DMS53 treated with DMSO at 0.1 percent for 48 hours (cell line): ENCODE results near the gene APC2.
"Not testable (repeated sequence)": the region's sequence is repeated elsewhere in the genome, so short reads cannot be mapped to it uniquely, and the experiment has no call there.

Source experiments
- DNase-seq: peaks from one replicate; lab custom pipeline; 2025; ENCODE audit not compliant: unreplicated experiment; lab: John Stamatoyannopoulos, UW

The APC2 gene

GRCh38 chr19:1416014-1416841 is 33.7 kb upstream of the APC2 start:
- DNase-seq: no peak

- DNase-seq: no peak
Observed at GRCh38 chr19:1417145-1417544, 32.8 kb upstream of the APC2 start.

GRCh38 chr19:1417681-1418495 is 32.0 kb upstream of the APC2 start:
- DNase-seq: no peak

- DNase-seq: no peak
Observed at GRCh38 chr19:1418496-1418775, 31.5 kb upstream of the APC2 start.

GRCh38 chr19:1418951-1419738 is 30.8 kb upstream of the APC2 start:
- DNase-seq: no peak

- DNase-seq: not testable (repeated sequence)
Observed at GRCh38 chr19:1420085-1420484, 29.8 kb upstream of the APC2 start.

GRCh38 chr19:1420590-1420989 is 29.3 kb upstream of the APC2 start:
- DNase-seq: no peak

- DNase-seq: no peak
Observed at GRCh38 chr19:1421218-1421957, 28.5 kb upstream of the APC2 start.

GRCh38 chr19:1421958-1422305 is 28.0 kb upstream of the APC2 start:
- no peak for DNase-seq

- no peak for DNase-seq
Observed at GRCh38 chr19:1422360-1422759, 27.6 kb upstream of the APC2 start.

GRCh38 chr19:1422943-1423342 is 27.0 kb upstream of the APC2 start:
- DNase-seq: no peak

GRCh38 chr19:1423436-1424191 is 26.3 kb upstream of the APC2 start:
- no peak for DNase-seq

GRCh38 chr19:1424192-1424955 is 25.5 kb upstream of the APC2 start:
- peak; percentile 77 for DNase-seq

- DNase-seq: no peak
Observed at GRCh38 chr19:1425102-1425837, 24.7 kb upstream of the APC2 start.

- DNase-seq: no peak
Observed at GRCh38 chr19:1425902-1426301, 24.0 kb upstream of the APC2 start.

GRCh38 chr19:1426736-1427135 is 23.2 kb upstream of the APC2 start:
- DNase-seq: no peak

GRCh38 chr19:1427221-1427920 is 22.6 kb upstream of the APC2 start:
- DNase-seq: no peak

- no peak for DNase-seq
Observed at GRCh38 chr19:1428738-1429391, 21.1 kb upstream of the APC2 start.
